HepG2 (cell line): ENCODE measurements around the gene ACTN4. TPM values are rescaled to one million over a fixed set of nuclear protein-coding genes. Genes with fewer than 3 reads are reported as not detected.

Experiments
- BCL3 ChIP-seq: sonication (generic); formaldehyde crosslinking; IDR thresholded peaks from 2 replicates; pipeline ENCODE4 v1.5.1; 2020; ENCODE audit warnings: mild to moderate bottlenecking, missing genetic modification reagents, moderate library complexity
- GPN1 ChIP-seq: sonication (generic); formaldehyde crosslinking; IDR thresholded peaks from 2 replicates; pipeline ENCODE4 v1.5.1; 2020; ENCODE audit warnings: missing genetic modification reagents, borderline replicate concordance
- HNF1A ChIP-seq, 2 experiments: sonication (generic) in 1 of 2; formaldehyde crosslinking in 1 of 2; IDR thresholded peaks; 2 replicates each; pipeline versions ENCODE4 v1.4.0 to v1.6.1; 2016 to 2020; ENCODE audit warnings: borderline replicate concordance in 1 of 2, low read depth in 1 of 2, mild to moderate bottlenecking in 1 of 2, missing genetic modification reagents in 1 of 2
- PLSCR1 ChIP-seq: sonication (generic); formaldehyde crosslinking; IDR thresholded peaks from 2 replicates; pipeline ENCODE4 v1.5.0; 2020; ENCODE audit warnings: missing genetic modification reagents, mild to moderate bottlenecking, borderline replicate concordance
- SOX5 ChIP-seq: IDR thresholded peaks from 2 replicates; pipeline ENCODE4 v1.6.1; 2016; ENCODE audit warnings: borderline replicate concordance
- TFDP1 ChIP-seq: IDR thresholded peaks from 2 replicates; pipeline ENCODE4 v1.6.1; 2016; ENCODE audit warnings: missing compliant biosample characterization, missing genetic modification reagents, borderline replicate concordance
- ZFP1 ChIP-seq: IDR thresholded peaks from 2 replicates; pipeline ENCODE4 v1.6.1; 2016
- ZFP62 ChIP-seq: sonication (generic); formaldehyde crosslinking; IDR thresholded peaks from 2 replicates; pipeline ENCODE4 v1.4.0; 2020; ENCODE audit warnings: missing genetic modification reagents
- ZNF407 ChIP-seq: sonication (generic); formaldehyde crosslinking; IDR thresholded peaks from one replicate; pipeline ENCODE4 v1.5.1; 2020; ENCODE audit warnings: mild to moderate bottlenecking, missing genetic modification reagents; ENCODE audit errors: not compliant biosample characterization
- ZNF570 ChIP-seq: sonication (generic); formaldehyde crosslinking; IDR thresholded peaks from 2 replicates; pipeline ENCODE4 v1.4.0; 2020; ENCODE audit warnings: mild to moderate bottlenecking, missing genetic modification reagents, borderline replicate concordance
- ZNF589 ChIP-seq: sonication (generic); formaldehyde crosslinking; conservative IDR thresholded peaks from 2 replicates; pipeline ENCODE4 v1.8.0; 2022; ENCODE audit warnings: mild to moderate bottlenecking, moderate library complexity, missing genetic modification reagents
- ZNF619 ChIP-seq: sonication (generic); formaldehyde crosslinking; IDR thresholded peaks from 2 replicates; pipeline ENCODE4 v1.4.0; 2020; ENCODE audit warnings: mild to moderate bottlenecking, missing genetic modification reagents
- polyA plus RNA-seq, 8 experiments: library from polyadenylated mRNA; depleted of rRNA in 3 of 8; stranded (reverse) in 7 of 8; unstranded in 1 of 8; fragments of >200 nt; fragmentation: Illumina TruSeq in 4 of 8; extraction: Trizol in 4 of 8; gene quantifications; 2 replicates each; pipeline versions ENCODE4 v1.2.1 to v1.2.3, GENCODE V29; 2011 to 2016; ENCODE audit warnings: low read depth in 4 of 8, missing spikeins in 1 of 8, mixed read lengths in 1 of 8; ENCODE audit not compliant: insufficient read depth in 1 of 8
- total RNA-seq, 5 experiments: library from RNA; depleted of rRNA; stranded (reverse); fragments of >200 nt; fragmentation: Illumina TruSeq; extraction: Trizol; gene quantifications; 2 replicates each; pipeline ENCODE4 v1.2.3, GENCODE V29; 2016; ENCODE audit warnings: low read depth in 1 of 5

ACTN4 gene
- total and polyA plus RNA-seq, 2 of the 13 experiments (the other 11 are each of a cell fraction or from before 2014, with no cell fraction given), result 171 to 192 TPM

- TF ChIP-seq TFDP1, result peak; percentile 87
- no peak for TF ChIP-seq ZNF619 (CRISPR knock-in tag)
- TF ChIP-seq ZNF407 (CRISPR knock-in tag), result no peak
- no peak for TF ChIP-seq ZNF589 (CRISPR knock-in tag)
- peak; percentile 86 for TF ChIP-seq BCL3 (CRISPR knock-in tag)
- no peak for TF ChIP-seq GPN1 (CRISPR knock-in tag)
- TF ChIP-seq ZFP62 (CRISPR knock-in tag), result no peak
- 0 out of 2 replicates have a peak, but pooled peaks have one; percentile 18 for TF ChIP-seq PLSCR1
- no peak for TF ChIP-seq ZFP1
- no peak for TF ChIP-seq ZNF570 (CRISPR knock-in tag)
- TF ChIP-seq HNF1A (IDR thresholded peaks at IDR 0.05; ENCODE audit: low read depth), result no peak
- no peak for TF ChIP-seq HNF1A (CRISPR knock-in tag; IDR thresholded peaks at IDR 0.05; ENCODE audit: borderline replicate concordance)
- peak; percentile 7; the same call in 1 of the 2 replicates for TF ChIP-seq SOX5
Measured at GRCh38 chr19:38647368-38647965, at the start of gene ACTN4 (continued).
